Neutrophil (primary cell): ENCODE results near the gene SLC4A8.

Experiments used
- H3K27ac ChIP-seq: fragments of 200-600 bp; sonication (generic); 2 replicates; pipeline ENCODE4 v1.5.1; 2016; ENCODE audit warnings: mild to moderate bottlenecking, moderate library complexity
- H3K27me3 ChIP-seq: fragments of 200-600 bp; sonication (generic); 2 replicates; pipeline ENCODE4 v1.6.0; 2016; ENCODE audit warnings: mild to moderate bottlenecking
- H3K36me3 ChIP-seq: fragments of 200-600 bp; sonication (generic); 2 replicates; pipeline ENCODE4 v1.5.1; 2017
- H3K4me1 ChIP-seq, 2 experiments: fragments of 200-600 bp in 1 of 2; sonication (generic) in 1 of 2; 1 replicate in 1 of 2; 2 replicates in 1 of 2; pipeline versions ENCODE4 v1.5.1 to v1.6.1; 2013 to 2016; ENCODE audit warnings: low read depth in 1 of 2, low read length in 1 of 2, mild to moderate bottlenecking in 1 of 2, moderate library complexity in 1 of 2; ENCODE audit not compliant: control insufficient read depth in 1 of 2, insufficient read depth in 1 of 2
- H3K4me3 ChIP-seq, 2 experiments: fragments of 200-600 bp in 1 of 2; sonication (generic) in 1 of 2; 1 replicate in 1 of 2; 2 replicates in 1 of 2; pipeline ENCODE4 v1.5.1; 2013 to 2016; ENCODE audit warnings: low read depth in 1 of 2, low read length in 1 of 2, mild to moderate bottlenecking in 1 of 2, moderate library complexity in 1 of 2
- H3K9me3 ChIP-seq: fragments of 200-600 bp; sonication (generic); 2 replicates; pipeline ENCODE4 v1.5.1; 2016
- CTCF ChIP-seq: fragments of 200-600 bp; sonication (generic); IDR thresholded peaks from 2 replicates; pipeline ENCODE4 v1.5.1; 2016; ENCODE audit warnings: antibody characterized with exemption

The SLC4A8 gene

GRCh38 chr12:51546097-51546496 is 121.5 kb downstream of the SLC4A8 start:
- no peaks in the 10 kb centered on the region for H3K9me3 ChIP-seq
- H3K4me3 ChIP-seq, result no peak overlapping the region
- H3K27me3 ChIP-seq, result peaks cover 40% of the 10 kb centered on the region
- H3K27ac ChIP-seq, result no peak overlapping the region
- H3K36me3 ChIP-seq, result no peaks in the 10 kb centered on the region
- no peaks in the 10 kb centered on the region for H3K4me1 ChIP-seq
- no peak for TF ChIP-seq CTCF

- Histone ChIP-seq H3K27me3 (peaks cover 52% of the 10 kb centered on the region), H3K36me3 (no peaks in the 10 kb centered on the region), H3K4me3 (no peak overlapping the region), H3K27ac (no peak overlapping the region), H3K9me3 (no peaks in the 10 kb centered on the region), H3K4me1 (no peaks in the 10 kb centered on the region)
- no peak for TF ChIP-seq CTCF
Measured at GRCh38 chr12:51547606-51548005, 123.0 kb downstream of the SLC4A8 start.

GRCh38 chr12:51548241-51548640 is 123.6 kb downstream of the SLC4A8 start:
- H3K27ac ChIP-seq, result no peak overlapping the region
- no peaks in the 10 kb centered on the region for H3K9me3 ChIP-seq
- peaks cover 58% of the 10 kb centered on the region for H3K27me3 ChIP-seq
- no peaks in the 10 kb centered on the region for H3K4me1 ChIP-seq
- no peak for TF ChIP-seq CTCF
- no peak overlapping the region for H3K4me3 ChIP-seq
- no peaks in the 10 kb centered on the region for H3K36me3 ChIP-seq

- Histone ChIP-seq H3K4me1 (no peaks in the 10 kb centered on the region), H3K27me3 (peaks cover 65% of the 10 kb centered on the region), H3K9me3 (no peaks in the 10 kb centered on the region), H3K36me3 (no peaks in the 10 kb centered on the region), H3K27ac (no peak overlapping the region), H3K4me3 (no peak overlapping the region)
- TF ChIP-seq CTCF, result no peak
Measured at GRCh38 chr12:51549637-51550036, 125.0 kb downstream of the SLC4A8 start.
